ENCODE data around the gene ABCA3.
"Not testable (repeated sequence)": the region's sequence is repeated elsewhere in the genome, so short reads cannot be mapped to it uniquely, and the experiment has no call there.

The ABCA3 gene

GRCh38 chr16:2277466-2278271 lies 62.9 kb downstream of the ABCA3 start:
- no peak for DNase-seq

- DNase-seq: no peak
These were observed 63.9 kb downstream of the ABCA3 start for GRCh38 chr16:2276368-2277195.

GRCh38 chr16:2275476-2276367 lies 64.8 kb downstream of the ABCA3 start:
- no peak for DNase-seq

DNA sequence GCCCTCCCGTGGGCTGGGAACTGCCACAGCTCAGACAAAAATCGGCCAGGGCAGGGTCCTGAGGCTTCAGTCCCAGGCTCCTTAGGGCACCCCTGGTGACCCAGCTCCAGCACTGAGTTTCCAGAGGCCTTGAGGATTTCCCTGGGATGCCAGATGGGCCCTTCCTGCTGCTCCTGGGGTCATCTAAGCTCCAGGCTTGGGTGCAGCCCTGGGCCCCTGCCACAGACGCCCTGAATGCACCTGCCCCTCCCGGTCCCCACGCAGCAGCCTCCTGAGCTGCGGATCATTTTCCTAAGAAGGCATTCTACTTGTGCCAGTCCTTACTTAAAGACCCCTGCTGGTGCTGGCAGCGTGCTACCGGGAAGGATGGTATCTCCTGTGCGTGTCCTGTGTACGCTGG lies 66.6 kb downstream of the ABCA3 start:
- no peak for DNase-seq

DNA sequence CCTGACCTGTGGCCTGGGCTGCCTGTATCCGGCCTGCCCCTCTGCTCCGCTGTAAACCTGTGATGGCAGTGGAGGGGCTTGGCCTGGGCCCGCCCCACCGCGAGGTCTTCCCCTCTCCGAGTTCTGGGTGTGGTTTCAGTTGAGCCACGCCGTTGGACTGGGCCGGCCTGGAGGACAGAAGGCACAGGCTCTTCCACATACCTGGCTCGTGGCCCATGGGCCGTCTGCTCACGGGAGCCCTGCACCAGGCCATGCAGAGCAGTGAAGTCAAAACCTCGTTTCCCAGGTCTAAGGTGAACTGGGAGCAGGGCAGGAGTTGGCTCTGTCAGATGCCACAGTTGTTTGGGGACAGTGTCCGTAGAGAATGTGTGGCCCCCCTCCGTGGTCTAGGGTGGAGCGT lies 67.0 kb downstream of the ABCA3 start:
- no peak for DNase-seq

DNA sequence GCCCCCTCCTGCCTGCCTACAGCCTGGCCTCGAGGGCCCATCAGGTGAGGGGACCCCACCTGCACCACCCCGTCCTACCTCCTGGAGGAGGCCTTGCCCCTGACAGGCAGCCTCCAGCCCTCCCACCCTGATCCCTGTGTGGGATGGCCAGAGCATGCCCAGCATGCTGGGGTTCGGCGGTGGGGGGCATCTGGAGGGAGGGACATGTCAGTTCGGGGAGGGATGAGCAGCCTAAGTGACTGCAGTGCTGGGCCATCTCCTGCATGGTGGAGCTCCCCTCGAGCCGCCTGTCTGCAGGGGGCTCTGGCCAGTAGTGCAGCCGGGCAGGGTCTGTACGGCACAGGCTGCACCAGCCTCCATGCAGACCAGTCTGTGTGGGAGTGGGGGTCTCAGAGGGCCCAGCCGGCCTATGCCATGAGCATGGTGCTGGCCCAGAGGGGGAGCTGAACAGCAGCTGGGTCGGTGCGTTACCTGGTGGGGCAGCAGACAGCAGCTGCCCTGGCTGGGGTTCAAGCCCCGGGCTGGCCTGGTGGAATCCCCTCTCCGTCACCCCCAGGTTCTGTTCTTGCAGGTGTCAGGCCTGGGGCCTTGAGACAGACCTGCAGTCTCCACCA lies 68.6 kb downstream of the ABCA3 start:
- DNase-seq: no peak

GRCh38 chr16:2270588-2271470 lies 69.7 kb downstream of the ABCA3 start:
- no peak for DNase-seq

- DNase-seq: no peak
These were observed 70.5 kb downstream of the ABCA3 start for GRCh38 chr16:2270070-2270462.

GRCh38 chr16:2267913-2268666 lies 72.4 kb downstream of the ABCA3 start, which contains the start of gene RNPS1:
RNPS1 (minus strand) TSS chr16:2268126; CDS start chr16:2264643, 3,483 bp downstream.
- DNase-seq: peak; percentile 81 to 91

DNA sequence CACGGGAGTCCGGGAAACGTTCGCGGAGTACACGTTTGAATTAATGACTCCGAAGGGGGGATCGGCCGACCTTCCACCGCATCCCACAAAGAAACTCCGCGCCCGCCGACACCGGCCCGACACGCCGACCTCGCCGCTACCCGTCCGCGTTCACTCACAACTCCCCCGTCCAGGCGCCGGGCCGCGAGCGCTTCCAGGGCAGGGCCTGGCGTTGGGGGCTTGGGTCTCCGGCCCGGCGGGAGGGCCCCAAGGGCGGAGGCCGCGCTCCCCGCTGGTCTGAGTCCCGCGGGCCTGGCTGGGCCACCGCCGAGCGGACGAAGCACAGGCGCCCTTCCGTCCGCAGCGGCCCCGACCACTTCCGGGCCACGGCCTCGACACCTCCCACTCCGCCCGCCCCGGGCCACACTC lies 73.0 kb downstream of the ABCA3 start:
- not testable (repeated sequence) for DNase-seq

- not testable (repeated sequence) for DNase-seq
These were observed 73.6 kb downstream of the ABCA3 start for GRCh38 chr16:2266887-2267286.

DNA sequence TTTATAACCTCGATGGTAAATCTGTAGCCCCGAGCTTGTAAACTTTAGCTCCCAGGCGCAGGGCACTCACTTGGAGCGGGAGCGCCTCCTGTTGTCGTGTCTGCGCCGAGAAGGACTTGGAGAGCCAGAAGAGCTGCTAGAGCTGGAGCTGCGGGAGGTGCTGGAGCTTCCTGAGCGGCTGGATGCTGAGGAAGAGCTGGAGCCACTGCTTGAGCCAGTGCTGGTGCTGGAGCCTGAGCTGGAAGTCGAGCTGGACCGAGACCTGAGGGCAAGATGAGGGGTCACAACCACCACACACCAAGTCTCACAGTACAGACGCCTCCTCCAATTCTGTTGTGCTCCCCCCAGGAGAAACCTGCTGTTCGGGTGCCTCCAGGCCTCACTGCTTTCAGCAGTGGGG lies 77.5 kb downstream of the ABCA3 start:
- DNase-seq: not testable (repeated sequence)

GRCh38 chr16:2260250-2260649 lies 80.3 kb downstream of the ABCA3 start:
- DNase-seq: no peak

GRCh38 chr16:2258530-2258929 lies 82.0 kb downstream of the ABCA3 start:
- not testable (repeated sequence) for DNase-seq

GRCh38 chr16:2257726-2258125 lies 82.8 kb downstream of the ABCA3 start:
- DNase-seq: no peak

DNA sequence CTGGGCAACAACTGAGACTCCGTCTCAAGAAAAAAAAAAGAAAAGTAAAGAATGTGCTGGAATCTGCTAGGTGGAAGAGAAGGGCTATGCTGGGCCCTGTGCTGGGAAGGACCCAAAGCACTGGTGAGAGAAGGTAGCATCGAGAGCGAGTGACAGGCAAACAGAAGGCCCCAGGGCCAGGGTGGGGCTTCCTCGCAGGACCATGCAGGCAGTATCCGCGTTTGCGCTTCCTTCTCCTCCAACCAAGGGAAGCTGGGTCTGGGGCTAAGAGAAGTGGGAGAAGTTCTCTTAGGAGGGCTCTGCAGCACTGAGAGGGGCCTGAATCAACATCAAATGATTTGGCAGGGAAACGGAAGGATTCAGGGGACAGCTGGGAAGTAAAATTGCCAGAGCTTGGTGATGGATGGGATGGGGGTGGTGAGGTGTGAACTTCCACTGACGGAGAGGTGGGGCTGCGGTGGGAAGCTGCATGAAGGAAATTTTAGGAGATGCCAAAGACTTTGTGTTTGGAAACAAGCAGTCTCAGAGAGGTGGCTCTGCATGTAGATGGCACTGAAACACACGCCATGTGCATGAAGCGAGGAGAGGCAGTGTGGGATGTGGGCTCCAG lies 83.9 kb downstream of the ABCA3 start:
- no peak for DNase-seq

DNA sequence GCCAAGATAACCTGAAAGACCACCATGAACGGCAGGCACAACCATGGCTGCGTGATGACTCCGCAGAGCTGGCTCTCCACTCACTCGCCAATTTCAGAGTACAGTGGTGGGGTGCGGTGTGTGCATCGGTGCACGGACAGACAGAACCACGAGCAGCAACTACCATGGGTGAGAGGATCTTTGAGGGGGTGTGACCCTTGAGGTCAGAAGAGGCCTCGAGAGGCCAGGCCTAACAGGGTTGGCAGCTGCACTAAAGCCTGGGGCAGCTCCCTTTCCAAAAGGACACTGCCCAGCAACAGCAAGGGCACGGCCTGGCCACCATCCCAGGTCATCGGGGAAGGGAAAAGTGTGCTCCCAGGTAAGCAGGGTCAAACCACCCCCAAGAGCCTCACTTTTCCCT lies 87.2 kb downstream of the ABCA3 start:
- DNase-seq: no peak

- DNase-seq: no peak
These were observed 87.8 kb downstream of the ABCA3 start for GRCh38 chr16:2252806-2253148.

DNA sequence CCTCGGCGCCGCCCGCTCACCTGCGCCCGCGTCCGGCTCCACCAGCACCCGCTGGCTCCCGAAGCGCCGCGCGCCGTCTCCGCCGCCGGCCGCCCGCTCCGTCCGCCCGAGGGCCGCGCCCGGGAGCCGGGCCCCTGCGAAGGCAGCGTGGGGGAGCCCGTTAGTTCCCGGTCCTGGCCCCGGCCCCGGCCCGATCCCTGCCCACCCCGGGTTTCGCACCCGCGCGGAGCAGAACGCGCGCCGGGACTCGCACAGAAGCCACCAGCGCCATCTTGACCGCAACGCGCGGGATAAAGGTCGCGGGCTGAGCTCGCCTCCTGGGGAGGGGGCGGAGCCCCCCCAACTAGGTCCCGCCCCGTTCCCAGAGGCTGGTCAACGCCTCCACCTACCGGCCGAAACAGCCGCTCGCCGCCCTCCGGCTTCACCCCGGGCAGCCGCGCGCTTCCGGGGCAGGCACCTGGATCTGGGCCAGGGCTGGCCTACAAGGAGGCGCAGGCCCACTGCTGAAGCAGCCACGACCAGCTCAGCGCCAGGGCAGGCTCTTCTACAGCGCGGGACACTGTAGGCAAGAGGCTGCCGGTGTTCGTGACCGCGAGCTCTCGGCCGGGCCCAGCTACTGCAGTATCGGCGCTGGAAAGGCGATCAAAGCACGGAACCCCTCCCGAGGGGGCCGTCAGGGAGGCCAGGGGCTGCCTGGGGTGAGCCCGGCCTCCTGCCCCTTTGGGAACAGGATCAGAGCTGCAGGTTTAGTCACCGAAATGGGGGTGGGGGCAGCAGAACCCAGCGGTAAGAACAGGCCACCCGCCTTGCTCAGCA lies 89.0 kb downstream of the ABCA3 start, which contains the start of gene ECI1:
ECI1 (minus strand) TSS at position 292 of the 816 bp plus-strand sequence; CDS start at position 271, 21 bp downstream.
- DNase-seq: peak; percentile 57 to 90
